ENCODE measurements around the gene ITGB8.
A peak's percentile ranks its signal among the peaks of the same experiment; 100 is the strongest.

Gene ITGB8

DNA sequence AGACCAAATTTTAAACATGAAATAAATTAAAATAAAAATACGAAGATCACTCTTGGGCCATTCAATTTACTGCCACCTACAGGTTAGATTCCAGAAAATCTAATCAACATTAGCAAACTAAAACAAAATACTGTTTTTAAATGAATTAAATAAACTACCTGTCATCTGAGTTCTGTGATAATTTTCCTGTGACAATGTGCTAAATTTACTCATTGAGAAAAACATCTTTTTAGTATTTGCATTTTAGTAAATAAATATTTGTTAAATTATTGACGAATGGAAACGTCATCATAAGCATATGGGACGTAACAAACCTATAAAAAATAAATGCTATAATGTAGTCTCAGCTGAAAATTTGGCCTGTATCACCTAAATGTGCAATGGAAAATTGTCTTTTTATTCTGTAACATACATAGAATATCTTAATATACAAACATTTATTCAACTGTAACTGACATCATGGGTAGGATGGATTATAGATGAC is 72.1 kb downstream of the ITGB8 start:
- no peaks in the 10 kb centered on the region for H3K9me3 ChIP-seq (ENCODE audit: control insufficient read depth, low read length)
- TF ChIP-seq, protein P1, sequence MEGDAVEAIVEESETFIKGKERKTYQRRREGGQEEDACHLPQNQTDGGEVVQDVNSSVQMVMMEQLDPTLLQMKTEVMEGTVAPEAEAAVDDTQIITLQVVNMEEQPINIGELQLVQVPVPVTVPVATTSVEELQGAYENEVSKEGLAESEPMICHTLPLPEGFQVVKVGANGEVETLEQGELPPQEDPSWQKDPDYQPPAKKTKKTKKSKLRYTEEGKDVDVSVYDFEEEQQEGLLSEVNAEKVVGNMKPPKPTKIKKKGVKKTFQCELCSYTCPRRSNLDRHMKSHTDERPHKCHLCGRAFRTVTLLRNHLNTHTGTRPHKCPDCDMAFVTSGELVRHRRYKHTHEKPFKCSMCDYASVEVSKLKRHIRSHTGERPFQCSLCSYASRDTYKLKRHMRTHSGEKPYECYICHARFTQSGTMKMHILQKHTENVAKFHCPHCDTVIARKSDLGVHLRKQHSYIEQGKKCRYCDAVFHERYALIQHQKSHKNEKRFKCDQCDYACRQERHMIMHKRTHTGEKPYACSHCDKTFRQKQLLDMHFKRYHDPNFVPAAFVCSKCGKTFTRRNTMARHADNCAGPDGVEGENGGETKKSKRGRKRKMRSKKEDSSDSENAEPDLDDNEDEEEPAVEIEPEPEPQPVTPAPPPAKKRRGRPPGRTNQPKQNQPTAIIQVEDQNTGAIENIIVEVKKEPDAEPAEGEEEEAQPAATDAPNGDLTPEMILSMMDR (IDR thresholded peaks at IDR 0.05), result peak; percentile 34
- no peak overlapping the region for H3K4me2 ChIP-seq (ENCODE audit: low read length)
- H3K36me3 ChIP-seq (ENCODE audit: control insufficient read depth, insufficient read depth, low read length), result no peaks in the 10 kb centered on the region
- H3K4me1 ChIP-seq, result no peaks in the 10 kb centered on the region
- no peaks in the 10 kb centered on the region for H3K27me3 ChIP-seq (ENCODE audit: control insufficient read depth, insufficient read depth, low read length)
- no peak overlapping the region for H3K27ac ChIP-seq
- H3K79me2 ChIP-seq, result no peaks in the 10 kb centered on the region
- peak overlapping the region; percentile 17 for H3K9ac ChIP-seq
- H2AFZ ChIP-seq, result peak overlapping the region; percentile 12
- H3K4me3 ChIP-seq (ENCODE audit: low read depth, low read length), result no peak overlapping the region

- TF ChIP-seq, protein P1 (IDR thresholded peaks at IDR 0.05), result no peak
These were observed 72.6 kb downstream of the ITGB8 start for GRCh38 chr7:20403331-20403730.

DNA sequence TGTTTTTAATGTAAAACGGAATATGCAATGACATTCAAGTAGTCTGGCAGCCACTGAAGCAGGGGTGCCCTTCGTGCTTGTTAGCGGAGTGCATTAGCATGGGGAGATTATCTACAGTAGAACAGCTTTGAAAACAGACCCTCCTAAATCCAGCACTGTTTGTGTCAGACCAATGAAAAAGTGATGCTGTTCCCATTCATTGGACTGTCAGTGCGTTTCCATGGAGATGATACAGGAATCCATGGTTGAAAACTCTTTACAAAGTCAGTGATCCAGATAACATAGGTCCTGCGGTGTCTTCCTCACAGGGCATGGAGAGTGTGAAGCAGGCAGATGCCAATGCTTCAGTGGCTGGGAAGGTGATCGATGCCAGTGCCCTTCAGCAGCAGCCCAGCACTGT is 73.6 kb downstream of the ITGB8 start:
- no peak overlapping the region for H3K27ac ChIP-seq
- H3K27me3 ChIP-seq (ENCODE audit: control insufficient read depth, insufficient read depth, low read length), result no peaks in the 10 kb centered on the region
- TF ChIP-seq, protein P1 (IDR thresholded peaks at IDR 0.05), result no peak
- no peaks in the 10 kb centered on the region for H3K9me3 ChIP-seq (ENCODE audit: control insufficient read depth, low read length)
- no peak overlapping the region for H3K4me2 ChIP-seq (ENCODE audit: low read length)
- H3K4me3 ChIP-seq (ENCODE audit: low read depth, low read length), result no peak overlapping the region
- no peak overlapping the region for H3K9ac ChIP-seq
- H3K79me2 ChIP-seq, result no peaks in the 10 kb centered on the region
- no peaks in the 10 kb centered on the region for H3K4me1 ChIP-seq
- no peaks in the 10 kb centered on the region for H3K36me3 ChIP-seq (ENCODE audit: control insufficient read depth, insufficient read depth, low read length)
- no peak overlapping the region for H2AFZ ChIP-seq

More at GRCh38 chr7:20403331-20403730, 72.6 kb downstream of the ITGB8 start:
- Histone ChIP-seq H3K27me3 (ENCODE audit: control insufficient read depth, insufficient read depth, low read length) (no peaks in the 10 kb centered on the region), H3K4me1 (no peaks in the 10 kb centered on the region), H3K36me3 (ENCODE audit: control insufficient read depth, insufficient read depth, low read length) (no peaks in the 10 kb centered on the region), H3K4me2 (ENCODE audit: low read length) (no peak overlapping the region), H3K4me3 (ENCODE audit: low read depth, low read length) (no peak overlapping the region), H3K79me2 (no peaks in the 10 kb centered on the region), H3K9ac (peak overlapping the region; percentile 17), H3K9me3 (ENCODE audit: control insufficient read depth, low read length) (no peaks in the 10 kb centered on the region), H2AFZ (no peak overlapping the region), H3K27ac (no peak overlapping the region)

DNA sequence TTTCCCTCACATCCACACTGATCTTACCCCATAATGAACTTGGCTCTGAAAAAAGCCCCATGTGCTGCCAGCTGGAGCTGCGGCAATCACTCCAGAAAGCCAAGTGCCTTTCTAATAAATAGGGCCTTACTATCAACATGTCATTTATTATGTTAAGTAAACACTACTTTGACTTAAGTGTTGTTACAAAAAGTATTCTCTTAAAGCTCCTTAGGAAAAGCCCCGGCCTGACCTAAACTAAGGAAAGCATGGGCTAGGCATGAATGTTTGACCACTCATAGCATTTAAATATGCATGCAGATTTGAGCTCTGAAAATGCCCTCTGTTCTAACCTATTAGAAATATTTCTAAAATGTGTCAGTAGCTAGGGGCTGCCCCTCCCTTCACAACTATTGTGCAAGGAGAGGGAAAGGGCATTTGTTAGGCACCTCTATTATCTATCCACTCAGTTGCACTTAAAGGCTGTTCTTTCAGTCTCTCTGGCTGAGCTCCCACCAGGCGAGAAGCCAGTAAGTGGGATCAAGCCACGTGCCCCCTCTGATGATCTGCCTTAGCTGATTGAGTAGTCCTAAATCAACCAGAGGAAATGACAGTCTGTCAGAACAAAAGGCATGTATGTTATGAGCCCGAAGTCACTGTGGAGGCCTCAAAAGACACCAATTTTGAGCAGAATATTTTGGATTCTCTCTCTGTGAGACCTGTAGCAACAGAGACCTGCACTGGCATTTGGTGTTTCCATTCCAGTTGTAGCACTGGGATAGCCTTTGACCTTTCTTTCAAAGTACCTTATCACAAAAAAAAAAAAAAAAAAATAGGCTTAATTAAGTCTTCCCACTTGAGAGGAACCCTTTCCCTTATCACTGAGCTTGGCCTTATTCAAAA is 77.1 kb downstream of the ITGB8 start:
- no peaks in the 10 kb centered on the region for H3K79me2 ChIP-seq
- no peaks in the 10 kb centered on the region for H3K4me1 ChIP-seq
- H3K4me3 ChIP-seq (ENCODE audit: low read depth, low read length), result no peak overlapping the region
- H2AFZ ChIP-seq, result no peak overlapping the region
- no peak overlapping the region for H3K27ac ChIP-seq
- TF ChIP-seq, protein P1 (IDR thresholded peaks at IDR 0.05), result no peak
- no peak overlapping the region for H3K4me2 ChIP-seq (ENCODE audit: low read length)
- H3K36me3 ChIP-seq (ENCODE audit: control insufficient read depth, insufficient read depth, low read length), result no peaks in the 10 kb centered on the region
- no peaks in the 10 kb centered on the region for H3K27me3 ChIP-seq (ENCODE audit: control insufficient read depth, insufficient read depth, low read length)
- no peaks in the 10 kb centered on the region for H3K9me3 ChIP-seq (ENCODE audit: control insufficient read depth, low read length)
- no peak overlapping the region for H3K9ac ChIP-seq

Data from parathyroid adenoma (tissue), 2 donors.